IMR-90 (cell line): ENCODE measurements around the gene STOX1.
"Not testable (repeated sequence)": the region's sequence is repeated elsewhere in the genome, so short reads cannot be mapped to it uniquely, and the experiment has no call there.

Source experiments
- CEBPB ChIP-seq: IDR thresholded peaks from 2 replicates; pipeline ENCODE4 v1.6.1; 2012; ENCODE audit warnings: low read depth, low read length, improper control_type of control experiment
- CHD1 ChIP-seq: IDR thresholded peaks from 2 replicates; pipeline ENCODE4 v1.6.1; 2012; ENCODE audit warnings: low read depth, low read length, improper control_type of control experiment
- POLR2A ChIP-seq: IDR thresholded peaks from 2 replicates; pipeline ENCODE4 v1.6.1; 2012; ENCODE audit warnings: mild to moderate bottlenecking, low read depth, low read length
- RAD21 ChIP-seq: IDR thresholded peaks from 2 replicates; pipeline ENCODE4 v1.6.1; 2012; ENCODE audit warnings: low read length, improper control_type of control experiment
- TF ChIP-seq, protein P1 (sequence below): conservative IDR thresholded peaks from 2 replicates; pipeline ENCODE4 v1.5.1; 2012; ENCODE audit warnings: mild to moderate bottlenecking, low read depth, low read length, improper control_type of control experiment
- TF ChIP-seq, protein P2 (sequence below): fragments of 150-350 bp; IDR thresholded peaks from 2 replicates; pipeline ENCODE4 v1.6.1; 2016; ENCODE audit warnings: low read depth, mild to moderate bottlenecking, low read length, moderate library complexity, borderline replicate concordance

DNA sequence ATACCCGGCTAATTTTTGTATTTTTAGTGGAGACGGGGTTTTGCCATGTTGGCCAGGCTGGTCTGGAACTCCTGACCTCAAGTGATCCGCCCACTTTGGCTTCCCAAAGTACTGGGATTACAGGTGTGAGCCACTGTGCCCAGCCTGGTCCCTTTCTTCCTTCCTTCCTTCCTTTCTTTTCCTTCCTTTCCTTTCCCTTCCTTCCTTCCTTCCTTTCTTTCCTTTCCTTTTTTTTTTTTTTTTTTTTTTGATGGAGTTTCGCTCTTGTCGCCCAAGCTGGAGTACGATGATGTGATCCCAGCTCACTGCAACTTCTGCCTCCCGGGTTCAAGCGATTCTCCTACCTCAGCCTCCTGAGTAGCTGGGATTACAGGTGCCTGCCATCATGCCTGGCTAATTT lies 102.6 kb downstream of the STOX1 start:
- TF ChIP-seq POLR2A, CEBPB, CHD1, RAD21: not testable (repeated sequence)
- TF ChIP-seq, protein P1, sequence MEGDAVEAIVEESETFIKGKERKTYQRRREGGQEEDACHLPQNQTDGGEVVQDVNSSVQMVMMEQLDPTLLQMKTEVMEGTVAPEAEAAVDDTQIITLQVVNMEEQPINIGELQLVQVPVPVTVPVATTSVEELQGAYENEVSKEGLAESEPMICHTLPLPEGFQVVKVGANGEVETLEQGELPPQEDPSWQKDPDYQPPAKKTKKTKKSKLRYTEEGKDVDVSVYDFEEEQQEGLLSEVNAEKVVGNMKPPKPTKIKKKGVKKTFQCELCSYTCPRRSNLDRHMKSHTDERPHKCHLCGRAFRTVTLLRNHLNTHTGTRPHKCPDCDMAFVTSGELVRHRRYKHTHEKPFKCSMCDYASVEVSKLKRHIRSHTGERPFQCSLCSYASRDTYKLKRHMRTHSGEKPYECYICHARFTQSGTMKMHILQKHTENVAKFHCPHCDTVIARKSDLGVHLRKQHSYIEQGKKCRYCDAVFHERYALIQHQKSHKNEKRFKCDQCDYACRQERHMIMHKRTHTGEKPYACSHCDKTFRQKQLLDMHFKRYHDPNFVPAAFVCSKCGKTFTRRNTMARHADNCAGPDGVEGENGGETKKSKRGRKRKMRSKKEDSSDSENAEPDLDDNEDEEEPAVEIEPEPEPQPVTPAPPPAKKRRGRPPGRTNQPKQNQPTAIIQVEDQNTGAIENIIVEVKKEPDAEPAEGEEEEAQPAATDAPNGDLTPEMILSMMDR: not testable (repeated sequence)
- TF ChIP-seq, protein P2, sequence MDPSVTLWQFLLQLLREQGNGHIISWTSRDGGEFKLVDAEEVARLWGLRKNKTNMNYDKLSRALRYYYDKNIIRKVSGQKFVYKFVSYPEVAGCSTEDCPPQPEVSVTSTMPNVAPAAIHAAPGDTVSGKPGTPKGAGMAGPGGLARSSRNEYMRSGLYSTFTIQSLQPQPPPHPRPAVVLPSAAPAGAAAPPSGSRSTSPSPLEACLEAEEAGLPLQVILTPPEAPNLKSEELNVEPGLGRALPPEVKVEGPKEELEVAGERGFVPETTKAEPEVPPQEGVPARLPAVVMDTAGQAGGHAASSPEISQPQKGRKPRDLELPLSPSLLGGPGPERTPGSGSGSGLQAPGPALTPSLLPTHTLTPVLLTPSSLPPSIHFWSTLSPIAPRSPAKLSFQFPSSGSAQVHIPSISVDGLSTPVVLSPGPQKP: not testable (repeated sequence)
